ENCODE measurements around the gene CGB1.
"Not testable (repeated sequence)": the region's sequence is repeated elsewhere in the genome, so short reads cannot be mapped to it uniquely, and the experiment has no call there.

CGB1 gene

DNA sequence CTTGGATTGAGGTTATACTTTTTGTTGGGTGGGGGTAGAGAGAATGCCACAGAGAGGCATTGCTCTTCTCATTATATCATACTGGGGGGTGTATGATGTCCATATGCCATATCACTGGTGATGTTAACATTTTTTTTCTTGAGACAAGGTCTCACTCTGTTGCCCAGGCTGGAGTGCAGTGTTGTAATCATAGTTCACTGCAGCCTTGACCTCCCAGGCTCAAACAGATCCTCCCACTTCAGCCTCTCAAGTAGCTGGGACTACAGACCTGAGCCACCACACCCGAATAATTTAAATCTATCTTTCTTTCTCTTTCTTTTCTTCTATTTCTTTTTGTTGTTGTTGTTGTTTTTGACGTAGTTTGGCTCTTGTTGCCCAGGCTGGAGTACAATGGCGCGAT, 43.7 kb upstream of the CGB1 start:
- TF ChIP-seq CTCF (IDR thresholded peaks at IDR 0.05; ENCODE audit: low read depth, low read length, missing control alignments): no peak
- no peak overlapping the region for H3K4me3 ChIP-seq (ENCODE audit: low read depth, low read length)
- no peak for DNase-seq (ENCODE audit: low read depth)
- in situ Hi-C loops (cut with HindIII; ENCODE audit: low sequenced_read_pairs): no loop called here

- DNase-seq (ENCODE audit: low read depth); in situ Hi-C loops (cut with HindIII; ENCODE audit: low sequenced_read_pairs); H3K4me3 ChIP-seq (ENCODE audit: low read depth, low read length): not testable (repeated sequence)
- peak; percentile 66 for TF ChIP-seq CTCF (IDR thresholded peaks at IDR 0.05; ENCODE audit: low read depth, low read length, missing control alignments)
Measured at GRCh38 chr19:49074869-49075268, 38.2 kb upstream of the CGB1 start.

DNA sequence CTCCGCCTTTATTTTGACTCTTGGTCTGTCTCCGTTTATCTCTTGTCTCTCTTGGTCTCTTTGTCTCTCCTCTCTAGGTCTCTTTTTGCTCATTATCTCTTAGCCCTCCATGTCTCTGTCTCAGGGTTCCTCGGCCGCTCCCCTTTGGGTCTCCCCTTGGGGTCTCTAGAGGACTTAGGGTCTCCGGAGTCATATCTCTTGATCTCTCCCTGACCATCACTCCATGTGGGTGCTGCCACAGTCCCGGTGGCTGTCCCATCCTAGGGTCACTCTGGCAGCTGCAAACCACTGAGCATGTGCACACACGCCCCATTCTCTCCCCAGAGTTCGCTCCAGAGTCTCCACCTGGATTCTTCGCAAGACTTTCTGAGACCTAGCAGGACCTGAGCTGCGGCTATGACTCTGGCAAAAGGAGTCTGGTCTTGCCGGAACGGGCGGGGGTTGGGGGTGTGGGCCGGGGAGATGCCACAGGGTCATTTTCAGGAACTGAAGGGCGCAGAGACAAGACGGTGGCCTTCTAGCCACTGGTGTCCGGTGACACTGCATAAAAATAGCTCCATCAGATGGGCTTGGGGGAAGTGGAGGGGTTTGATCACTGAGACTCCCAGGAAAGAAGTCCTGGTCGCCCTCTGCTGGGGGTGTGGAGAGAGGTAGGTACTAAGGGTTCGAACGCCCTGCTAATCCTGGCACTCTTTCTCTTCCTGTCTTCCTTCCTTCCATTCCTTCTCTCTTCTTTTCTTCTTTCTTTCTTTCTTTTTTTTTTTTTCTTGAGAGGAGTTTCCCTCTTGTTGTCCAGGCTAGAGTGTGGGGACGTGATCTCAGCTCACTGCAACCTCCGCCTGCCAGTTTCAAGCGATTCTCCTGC, 37.1 kb upstream of the CGB1 start:
- TF ChIP-seq CTCF (IDR thresholded peaks at IDR 0.05; ENCODE audit: low read depth, low read length, missing control alignments): peak; percentile 18
- DNase-seq (ENCODE audit: low read depth): no peak
- no peak overlapping the region for H3K4me3 ChIP-seq (ENCODE audit: low read depth, low read length)
- in situ Hi-C loops (cut with HindIII; ENCODE audit: low sequenced_read_pairs): no loop called here

DNA sequence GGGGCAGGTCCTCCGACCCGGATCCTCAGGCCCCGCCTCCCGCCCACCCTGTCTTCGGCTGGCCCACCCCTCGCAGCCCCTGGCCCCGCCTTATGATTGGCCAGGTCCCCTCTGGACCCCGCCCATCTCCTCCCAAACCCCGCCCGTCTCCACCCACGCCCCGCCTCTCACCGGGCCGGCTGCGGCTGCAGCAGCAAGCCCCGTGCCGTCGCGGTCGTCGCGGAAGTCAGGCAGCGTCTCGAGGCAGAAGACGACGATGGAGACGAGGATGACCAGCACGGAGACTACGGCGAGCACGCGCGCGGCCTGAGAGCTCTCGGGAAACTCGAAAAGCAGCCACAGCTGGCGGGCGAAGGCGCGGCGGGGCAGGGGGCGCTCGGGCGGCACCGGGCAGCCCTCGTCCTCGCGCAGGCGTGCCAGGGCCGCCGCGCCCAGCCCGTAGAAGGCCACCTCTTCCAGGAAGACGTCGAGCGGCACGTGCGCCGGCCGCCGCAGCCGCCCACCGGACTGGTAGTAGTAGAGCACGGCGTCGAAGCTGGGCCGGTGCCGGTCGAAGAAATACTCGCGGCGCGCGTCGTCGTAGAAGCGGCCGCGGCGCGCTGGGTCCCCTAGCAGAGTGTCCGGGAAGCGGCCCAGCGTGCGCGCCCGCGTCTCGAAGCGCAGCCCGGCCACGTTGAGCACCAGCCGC, 35.3 kb upstream of the CGB1 start:
- no peak for TF ChIP-seq CTCF (IDR thresholded peaks at IDR 0.05; ENCODE audit: low read depth, low read length, missing control alignments)
- in situ Hi-C loops (cut with HindIII; ENCODE audit: low sequenced_read_pairs): no loop called here
- no peak for DNase-seq (ENCODE audit: low read depth)
- H3K4me3 ChIP-seq (ENCODE audit: low read depth, low read length): no peak overlapping the region

- DNase-seq (ENCODE audit: low read depth): no peak
- H3K4me3 ChIP-seq (ENCODE audit: low read depth, low read length): no peak overlapping the region
- in situ Hi-C loops (cut with HindIII; ENCODE audit: low sequenced_read_pairs): no loop called here
- TF ChIP-seq CTCF (IDR thresholded peaks at IDR 0.05; ENCODE audit: low read depth, low read length, missing control alignments): no peak
Measured at GRCh38 chr19:49070416-49070815, 33.7 kb upstream of the CGB1 start.

DNA sequence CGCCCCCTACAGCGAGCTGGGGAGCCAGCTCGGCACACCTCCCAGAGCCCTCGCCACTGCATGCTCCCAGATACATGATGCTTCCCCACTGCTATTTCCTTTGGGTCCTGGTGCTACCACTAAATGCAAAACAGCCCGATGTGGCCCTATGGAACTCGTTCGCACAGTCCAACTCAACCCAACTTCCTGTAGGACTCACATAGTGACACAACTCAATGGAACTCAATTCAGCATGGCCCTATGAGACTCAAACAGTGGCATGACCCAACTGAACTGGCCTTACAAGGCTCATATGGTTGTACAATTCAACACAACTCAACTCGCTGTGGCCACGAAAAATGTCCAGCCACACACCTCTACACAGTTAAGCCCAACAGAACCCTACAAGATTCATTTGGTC, 32.3 kb upstream of the CGB1 start:
- in situ Hi-C loops (cut with HindIII; ENCODE audit: low sequenced_read_pairs): no loop called here
- DNase-seq (ENCODE audit: low read depth): no peak
- H3K4me3 ChIP-seq (ENCODE audit: low read depth, low read length): no peak overlapping the region
- TF ChIP-seq CTCF (IDR thresholded peaks at IDR 0.05; ENCODE audit: low read depth, low read length, missing control alignments): no peak

Measured in astrocyte of the cerebellum (primary cell).